GM12891 (cell line): Measurements from ENCODE around the gene CTNNA3.

ENCODE experiments used
- DNase-seq: peaks from one replicate; pipeline ENCODE4 v3.0.0; 2011; ENCODE audit warnings: low spot score; ENCODE audit not compliant: insufficient read length
- FAIRE-seq: peaks from 2 replicates; lab custom pipeline; 2011; peaks lifted over from hg19 to GRCh38; lab: Jason Lieb, UNC
- PAX5 ChIP-seq: IDR thresholded peaks from 2 replicates; pipeline ENCODE4 v1.6.1; 2011; ENCODE audit warnings: low read length, moderate library complexity, mild to moderate bottlenecking; ENCODE audit not compliant: insufficient read depth, severe bottlenecking
- POLR2A ChIP-seq: IDR thresholded peaks from 2 replicates; pipeline ENCODE4 v1.6.1; 2011; ENCODE audit warnings: low read depth, low read length, control low read depth
- POLR2AphosphoS5 ChIP-seq: IDR thresholded peaks from 2 replicates; pipeline ENCODE4 v1.6.1; 2011; ENCODE audit warnings: low read depth, low read length, control low read depth
- POU2F2 ChIP-seq: IDR thresholded peaks from 2 replicates; pipeline ENCODE4 v1.6.1; 2011; ENCODE audit warnings: low read depth, mild to moderate bottlenecking, control low read depth, low read length, moderate library complexity
- SPI1 ChIP-seq: IDR thresholded peaks from 2 replicates; pipeline ENCODE4 v1.6.1; 2011; ENCODE audit warnings: low read depth, low read length, control low read depth
- TAF1 ChIP-seq: IDR thresholded peaks from 2 replicates; pipeline ENCODE4 v1.6.1; 2011; ENCODE audit warnings: low read depth, low read length, control low read depth

The CTNNA3 gene

GRCh38 chr10:67306588-67307205 lies 389.3 kb downstream of the CTNNA3 start:
- FAIRE-seq (no peak), DNase-seq (peak; percentile 11)
- TF ChIP-seq POLR2A (no peak), SPI1 (no peak), TAF1 (no peak), POU2F2 (no peak), POLR2AphosphoS5 (no peak)

GRCh38 chr10:67302701-67303100 lies 393.3 kb downstream of the CTNNA3 start:
- DNase-seq (no peak), FAIRE-seq (no peak)
- TF ChIP-seq POLR2AphosphoS5 (no peak), POU2F2 (no peak), PAX5 (no peak), SPI1 (no peak), TAF1 (no peak), POLR2A (no peak)

GRCh38 chr10:67299761-67300160 lies 396.2 kb downstream of the CTNNA3 start:
- FAIRE-seq (no peak), DNase-seq (no peak)
- TF ChIP-seq TAF1 (no peak), POU2F2 (no peak), POLR2AphosphoS5 (no peak), POLR2A (no peak), PAX5 (no peak), SPI1 (no peak)

- FAIRE-seq, result no peak
- no peak for DNase-seq
- TF ChIP-seq SPI1 (no peak), POLR2AphosphoS5 (no peak), POLR2A (no peak), POU2F2 (no peak), TAF1 (no peak), PAX5 (no peak)
Measured at GRCh38 chr10:67297637-67298181, 398.3 kb downstream of the CTNNA3 start.

GRCh38 chr10:67296926-67297325 lies 399.1 kb downstream of the CTNNA3 start:
- TF ChIP-seq POU2F2 (no peak), POLR2AphosphoS5 (no peak), PAX5 (no peak), SPI1 (no peak), POLR2A (no peak)
- FAIRE-seq (no peak), DNase-seq (no peak)

GRCh38 chr10:67288688-67289410 lies 407.1 kb downstream of the CTNNA3 start:
- no peak for DNase-seq
- no peak for TF ChIP-seq POLR2AphosphoS5
- no peak for TF ChIP-seq POLR2A
- TF ChIP-seq TAF1, result no peak
- no peak for TF ChIP-seq PAX5
- TF ChIP-seq POU2F2, result no peak
- TF ChIP-seq SPI1, result no peak
- no peak for FAIRE-seq

GRCh38 chr10:67284589-67284988 lies 411.4 kb downstream of the CTNNA3 start:
- no peak for TF ChIP-seq POU2F2
- no peak for TF ChIP-seq PAX5
- no peak for TF ChIP-seq SPI1
- TF ChIP-seq POLR2A, result no peak
- no peak for TF ChIP-seq POLR2AphosphoS5
- TF ChIP-seq TAF1, result no peak
- no peak for DNase-seq
- FAIRE-seq, result no peak

GRCh38 chr10:67282871-67283270 lies 413.1 kb downstream of the CTNNA3 start:
- no peak for TF ChIP-seq POLR2A
- FAIRE-seq, result no peak

GRCh38 chr10:67280405-67280804 lies 415.6 kb downstream of the CTNNA3 start:
- TF ChIP-seq PAX5 (no peak), SPI1 (no peak)
- no peak for FAIRE-seq
- DNase-seq, result no peak

More at GRCh38 chr10:67282871-67283270, 413.1 kb downstream of the CTNNA3 start:
- DNase-seq, result no peak

- TF ChIP-seq POLR2AphosphoS5, result no peak
- TF ChIP-seq POLR2A, result no peak
- no peak for TF ChIP-seq TAF1
- no peak for TF ChIP-seq SPI1
- TF ChIP-seq PAX5, result no peak
- TF ChIP-seq POU2F2, result no peak
- DNase-seq (no peak), FAIRE-seq (no peak)
Measured at GRCh38 chr10:67277402-67277801, 418.6 kb downstream of the CTNNA3 start.
